HG03045 (cell line): ENCODE measurements around the gene ARPIN.
A peak's percentile ranks its signal among the peaks of the same experiment; 100 is the strongest.
"Not testable (repeated sequence)": the region's sequence is repeated elsewhere in the genome, so short reads cannot be mapped to it uniquely, and the experiment has no call there.

Experiments
- ATAC-seq: cut with Tn5 transposase; IDR thresholded peaks from one replicate; pipeline ENCODE4 v1.9.1; 2021; ENCODE audit warnings: mild to moderate bottlenecking, moderate library complexity; ENCODE audit not compliant: unreplicated experiment

Gene ARPIN

GRCh38 chr15:89910891-89911626 is 1.7 kb downstream of the ARPIN start:
- ATAC-seq = no peak

GRCh38 chr15:89909611-89910010 is 3.1 kb downstream of the ARPIN start:
- no peak for ATAC-seq

DNA sequence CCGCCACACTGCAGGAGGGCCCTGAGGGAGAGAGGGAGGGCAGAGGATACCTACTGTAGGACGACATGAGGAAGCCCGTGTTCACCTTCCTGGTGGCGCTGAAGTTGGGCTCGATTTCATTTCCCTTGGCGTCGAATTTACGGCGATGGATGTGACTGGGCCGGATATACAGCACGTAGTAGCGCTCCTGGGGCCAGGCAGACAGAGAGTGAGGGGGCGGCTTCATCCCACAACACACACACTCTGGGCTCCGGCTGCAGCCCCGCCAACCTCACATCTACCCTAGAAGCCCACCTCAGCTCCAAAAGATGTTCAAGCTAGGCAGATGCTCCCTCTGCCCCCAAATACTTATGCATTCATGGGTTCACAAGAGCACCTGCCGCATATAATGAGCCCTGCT is 4.5 kb downstream of the ARPIN start:
- ATAC-seq = no peak

GRCh38 chr15:89907289-89907688 is 5.5 kb downstream of the ARPIN start:
- no peak for ATAC-seq

DNA sequence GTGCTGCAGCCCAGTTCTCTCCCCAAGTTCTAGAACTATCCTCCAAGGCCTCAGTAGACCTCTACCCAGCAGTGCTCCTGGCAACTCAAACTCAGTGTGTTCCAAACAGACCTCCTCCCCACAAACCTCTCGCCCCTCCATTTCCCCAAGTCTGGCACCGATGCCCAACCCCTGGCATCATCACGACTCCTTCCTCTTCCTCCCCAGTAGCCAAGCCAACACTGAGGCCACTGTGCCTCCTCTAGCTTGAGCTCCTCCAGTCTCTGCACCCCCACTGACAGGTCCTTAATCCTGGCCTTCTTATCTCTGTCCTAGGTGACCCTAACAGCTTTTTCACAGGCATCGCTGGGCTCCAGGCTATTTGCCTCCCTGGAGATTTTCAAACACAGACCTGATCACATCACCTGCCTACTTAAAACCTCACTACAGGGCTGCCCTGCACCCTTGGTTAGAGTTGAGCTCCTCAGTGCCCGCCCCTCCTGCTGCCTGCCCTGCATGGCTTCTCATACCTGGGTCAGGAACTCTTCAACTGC is 6.8 kb downstream of the ARPIN start:
- no peak for ATAC-seq

GRCh38 chr15:89904519-89904918 is 8.2 kb downstream of the ARPIN start:
- no peak for ATAC-seq

GRCh38 chr15:89903858-89904130 is 9.0 kb downstream of the ARPIN start:
- ATAC-seq = no peak

DNA sequence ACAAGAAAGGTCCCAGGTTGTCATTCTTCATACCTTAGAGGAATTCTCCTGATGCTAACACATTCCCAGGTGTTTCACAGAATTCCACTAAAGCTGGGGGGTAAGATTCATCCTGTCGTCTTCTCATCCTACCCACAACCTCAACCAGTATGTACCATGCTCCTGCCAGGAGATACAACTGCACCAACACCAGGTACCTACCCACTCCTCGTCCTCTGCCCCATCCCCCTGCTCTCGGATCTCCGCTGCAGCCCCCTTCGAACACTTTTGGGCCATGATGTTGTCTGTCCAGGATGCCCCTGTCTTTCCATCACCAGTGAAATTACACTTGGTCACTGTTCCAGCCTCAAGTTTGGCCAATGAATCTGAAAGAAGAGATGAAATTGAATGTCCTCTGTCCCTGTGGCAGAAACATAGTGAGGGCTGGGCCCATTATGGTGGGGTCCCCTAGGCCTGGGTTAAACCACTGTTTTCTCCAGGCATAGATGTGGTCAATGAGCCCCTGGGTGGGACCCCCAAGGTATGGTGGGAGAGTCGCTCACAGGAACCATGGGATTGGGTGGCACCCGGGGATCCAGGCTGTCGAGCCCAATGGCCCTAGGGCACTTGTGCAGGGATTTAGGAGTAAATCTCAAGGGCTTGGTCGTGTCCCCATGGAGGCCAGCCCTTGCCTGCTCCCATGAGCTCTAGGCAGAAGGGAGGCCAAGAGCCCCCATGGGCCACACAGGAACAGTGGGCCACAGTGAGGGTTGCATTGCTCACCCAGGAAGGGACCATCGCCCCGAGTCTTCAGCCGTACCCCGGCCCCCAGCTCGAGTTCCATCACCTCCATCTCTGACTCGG is 9.5 kb downstream of the ARPIN start:
- ATAC-seq = no peak

DNA sequence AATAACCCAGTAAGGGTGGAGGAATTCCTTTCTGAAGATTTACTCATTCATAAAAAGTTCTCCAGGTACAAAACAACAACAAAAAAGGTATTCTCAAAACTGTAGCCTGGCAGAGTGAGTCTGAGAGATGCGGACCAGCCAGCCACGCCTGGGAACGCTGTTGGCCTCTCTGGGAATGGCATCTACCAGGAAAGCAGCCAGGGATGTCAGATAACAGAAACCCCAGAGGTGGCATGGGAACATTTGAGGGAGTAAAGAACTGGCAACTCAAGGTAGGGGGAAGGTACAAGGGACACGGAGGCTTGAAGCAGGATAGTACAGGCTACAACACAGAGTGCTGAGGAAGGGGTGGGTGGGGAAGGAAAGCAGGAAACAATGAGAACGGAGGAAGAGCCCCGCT is 11.9 kb downstream of the ARPIN start:
- ATAC-seq = no peak

DNA sequence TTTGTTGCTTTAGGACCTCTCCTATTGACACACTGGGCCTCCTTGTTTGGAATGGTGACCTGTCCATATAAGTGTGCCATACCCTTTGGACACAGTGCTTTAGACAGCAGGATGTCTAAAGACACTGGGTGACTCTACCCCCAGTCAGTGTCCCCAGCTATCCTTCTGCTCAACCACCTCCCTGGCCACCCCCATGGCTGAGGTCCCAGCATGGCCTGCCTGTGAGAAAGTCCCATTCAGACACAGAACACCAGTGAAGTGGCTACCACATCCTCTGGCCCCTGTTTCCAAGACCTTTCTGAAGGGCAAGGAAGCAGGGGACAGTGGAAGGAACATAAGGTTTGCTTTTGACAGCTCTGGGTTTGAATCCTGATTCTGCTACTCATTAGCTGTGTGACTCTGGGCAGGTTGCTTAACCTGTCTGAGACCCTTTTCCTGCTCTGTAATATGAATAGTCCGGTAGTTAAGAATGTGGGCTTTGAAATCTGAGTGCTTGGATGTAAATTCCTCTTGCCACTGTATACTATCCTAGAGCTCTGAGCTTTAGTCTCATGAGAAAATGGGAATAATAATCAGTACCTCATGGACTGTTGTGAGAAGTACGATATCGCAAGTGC is 12.7 kb downstream of the ARPIN start:
- ATAC-seq = no peak

GRCh38 chr15:89899295-89899945 is 13.3 kb downstream of the ARPIN start:
- no peak for ATAC-seq

GRCh38 chr15:89898614-89899294 is 14.0 kb downstream of the ARPIN start:
- no peak for ATAC-seq

- no peak for ATAC-seq
Observed at GRCh38 chr15:89898146-89898545, 14.6 kb downstream of the ARPIN start.

DNA sequence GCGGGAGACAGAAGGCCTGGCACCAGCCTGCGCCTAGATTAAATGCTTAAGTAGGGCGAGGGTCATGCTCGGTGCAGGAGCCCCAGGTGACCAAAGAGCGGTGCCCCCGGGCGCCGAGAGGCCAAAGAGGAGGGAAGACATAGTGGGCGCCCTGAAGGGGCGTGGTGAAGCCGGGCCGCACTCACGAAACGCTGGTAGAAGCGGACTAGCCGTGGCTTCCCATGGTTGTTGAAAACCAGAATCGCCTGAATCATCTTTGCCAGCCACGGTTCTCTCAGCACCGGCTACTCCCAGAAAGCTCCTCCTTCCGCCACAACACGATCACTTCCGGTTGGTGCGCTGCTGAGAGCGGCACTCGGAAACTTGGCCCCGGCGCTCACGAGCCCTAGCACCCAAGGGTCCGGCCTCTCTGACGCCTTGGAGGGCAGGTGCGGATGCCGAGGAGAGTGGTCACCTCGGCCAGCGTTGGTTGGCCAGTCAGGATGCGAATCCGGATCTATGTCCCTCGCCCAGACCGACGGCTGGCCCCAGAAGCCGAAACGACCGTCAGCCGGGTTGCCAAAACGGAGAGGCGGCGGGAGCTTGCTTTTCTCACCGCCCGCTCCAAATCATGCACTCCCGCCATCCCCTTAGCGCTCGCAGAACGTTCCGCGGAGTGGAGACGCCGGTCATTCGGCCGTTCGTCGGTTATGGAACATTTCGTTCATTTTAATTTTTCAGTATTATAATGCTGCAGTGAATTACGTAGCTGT is 18.9 kb downstream of the ARPIN start, which contains the start of gene AP3S2:
AP3S2 (minus strand) TSS at position 299 of the 752 bp plus-strand sequence; CDS start at position 254, 45 bp downstream.
- ATAC-seq = peak; percentile 95

GRCh38 chr15:89893027-89893426 is 19.7 kb downstream of the ARPIN start:
- no peak for ATAC-seq

- ATAC-seq = no peak
Observed at GRCh38 chr15:89888214-89888804, 24.4 kb downstream of the ARPIN start.

- ATAC-seq = no peak
Observed at GRCh38 chr15:89885611-89886010, 27.1 kb downstream of the ARPIN start.

GRCh38 chr15:89885179-89885578 is 27.6 kb downstream of the ARPIN start:
- ATAC-seq = not testable (repeated sequence)

DNA sequence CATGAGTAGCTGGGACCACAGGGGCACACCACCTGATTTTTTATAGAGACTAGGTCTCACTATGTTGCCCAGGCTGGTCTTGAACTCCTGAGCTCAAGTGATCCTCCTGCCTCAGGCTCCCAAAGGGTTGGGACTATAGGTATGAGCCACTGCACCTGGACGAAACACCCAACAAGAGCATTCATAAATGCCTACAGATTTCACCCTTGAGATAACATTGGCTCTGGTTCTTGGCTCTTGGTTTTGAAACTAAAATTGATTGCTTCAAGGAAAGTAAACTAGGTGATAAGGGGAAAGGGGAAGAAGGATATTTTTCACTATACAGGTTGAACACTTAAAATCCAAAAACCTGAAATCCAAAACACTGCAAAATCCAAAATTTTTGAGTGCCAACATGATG is 29.2 kb downstream of the ARPIN start:
- no peak for ATAC-seq
